GM12801 (cell line): ENCODE measurements around the gene PRKG1.

ENCODE experiments used
- CTCF ChIP-seq: IDR thresholded peaks from one replicate; pipeline ENCODE4 v1.5.1; 2011; ENCODE audit warnings: control low read depth; ENCODE audit not compliant: insufficient read length; ENCODE audit errors: extremely low read depth

The PRKG1 gene

DNA sequence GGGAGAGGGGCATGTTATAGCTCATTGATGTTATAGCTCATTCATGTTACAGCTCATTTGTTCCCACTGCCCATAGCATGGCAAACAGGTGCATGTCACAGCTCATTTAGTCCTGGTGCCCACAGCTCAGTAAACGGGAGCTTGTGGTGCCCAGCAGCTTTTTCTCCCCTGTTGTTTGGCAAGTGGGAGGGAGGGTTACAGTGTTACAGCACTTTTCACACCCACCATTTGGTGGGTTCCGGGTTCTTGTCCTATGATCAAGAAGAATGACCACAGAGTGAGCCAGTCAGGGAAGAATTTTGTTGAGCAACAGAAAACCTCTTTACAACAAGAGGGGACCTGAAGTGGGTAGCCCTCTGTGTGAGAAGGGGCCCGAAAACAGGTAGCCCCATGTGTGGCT lies 787.9 kb downstream of the PRKG1 start:
- no peak for TF ChIP-seq CTCF

DNA sequence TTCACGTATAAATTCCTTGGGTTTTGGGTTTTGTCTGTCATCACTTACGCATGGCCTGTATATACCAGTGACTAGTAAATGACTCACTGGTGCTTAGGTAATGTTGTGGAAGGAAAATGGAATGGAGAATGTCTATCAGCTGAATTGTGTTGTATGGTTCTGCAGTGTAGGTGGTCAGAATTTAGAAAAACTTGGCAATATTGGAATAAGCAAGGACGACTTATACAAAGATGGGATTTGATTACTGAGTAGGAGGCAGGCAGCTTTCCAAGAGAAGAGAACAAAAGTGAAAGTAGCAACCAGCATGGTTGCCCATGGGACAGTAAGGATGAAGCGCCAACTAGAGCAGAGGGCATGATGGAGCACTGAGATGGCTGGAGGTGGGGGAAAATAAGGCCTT lies 793.7 kb downstream of the PRKG1 start:
- TF ChIP-seq CTCF, result no peak

- no peak for TF ChIP-seq CTCF
These were observed 799.8 kb downstream of the PRKG1 start for GRCh38 chr10:51874131-51874530.

GRCh38 chr10:51875610-51876009 lies 801.3 kb downstream of the PRKG1 start:
- no peak for TF ChIP-seq CTCF

- no peak for TF ChIP-seq CTCF
These were observed 802.2 kb downstream of the PRKG1 start for GRCh38 chr10:51876503-51876902.

DNA sequence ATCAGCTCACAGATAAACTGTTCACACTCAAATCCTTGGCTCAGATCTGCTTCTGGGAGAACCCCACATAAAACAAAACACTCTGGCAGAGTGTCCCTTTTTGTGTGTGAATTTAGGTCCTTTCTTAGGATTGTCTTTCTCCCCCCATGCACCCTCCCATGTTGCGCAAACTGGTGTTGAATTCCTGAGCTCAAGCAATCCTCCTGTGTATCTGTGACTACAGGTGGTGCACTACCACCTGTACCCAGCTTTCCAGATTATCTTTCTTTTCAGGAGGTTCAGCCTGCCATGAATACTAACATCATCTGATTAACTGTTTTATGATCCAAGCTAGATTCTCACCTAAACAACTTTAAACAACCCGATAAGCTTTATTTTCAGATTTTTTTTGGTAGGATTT lies 802.7 kb downstream of the PRKG1 start:
- no peak for TF ChIP-seq CTCF

DNA sequence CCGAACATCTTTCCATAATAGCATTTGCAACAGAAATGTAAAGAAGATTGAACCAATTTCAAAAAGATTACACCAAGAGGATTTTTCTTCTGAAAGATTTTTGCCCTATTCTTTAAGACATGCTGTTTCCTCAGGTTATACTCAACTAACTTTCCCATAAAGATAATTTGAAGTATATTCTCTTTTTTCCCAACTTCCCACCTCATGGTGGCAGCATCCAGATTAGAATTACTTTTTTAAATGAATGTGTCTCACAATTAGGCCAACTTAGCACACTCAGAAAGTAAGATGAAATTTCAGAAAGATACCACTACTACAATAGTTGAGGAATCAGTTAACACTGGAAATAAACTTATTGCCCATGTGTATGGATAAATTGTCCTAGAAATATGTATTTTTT lies 803.3 kb downstream of the PRKG1 start:
- TF ChIP-seq CTCF, result no peak

GRCh38 chr10:51878695-51879094 lies 804.4 kb downstream of the PRKG1 start:
- TF ChIP-seq CTCF, result no peak
